SW480 (cell line): ENCODE results near the gene BSCL2.
"Not testable (repeated sequence)": the region's sequence is repeated elsewhere in the genome, so short reads cannot be mapped to it uniquely, and the experiment has no call there.

Source experiments
- DNase-seq: peaks from one replicate; pipeline ENCODE4 v3.0.0-alpha.2; 2016; ENCODE audit warnings: low spot score

BSCL2 gene

DNA sequence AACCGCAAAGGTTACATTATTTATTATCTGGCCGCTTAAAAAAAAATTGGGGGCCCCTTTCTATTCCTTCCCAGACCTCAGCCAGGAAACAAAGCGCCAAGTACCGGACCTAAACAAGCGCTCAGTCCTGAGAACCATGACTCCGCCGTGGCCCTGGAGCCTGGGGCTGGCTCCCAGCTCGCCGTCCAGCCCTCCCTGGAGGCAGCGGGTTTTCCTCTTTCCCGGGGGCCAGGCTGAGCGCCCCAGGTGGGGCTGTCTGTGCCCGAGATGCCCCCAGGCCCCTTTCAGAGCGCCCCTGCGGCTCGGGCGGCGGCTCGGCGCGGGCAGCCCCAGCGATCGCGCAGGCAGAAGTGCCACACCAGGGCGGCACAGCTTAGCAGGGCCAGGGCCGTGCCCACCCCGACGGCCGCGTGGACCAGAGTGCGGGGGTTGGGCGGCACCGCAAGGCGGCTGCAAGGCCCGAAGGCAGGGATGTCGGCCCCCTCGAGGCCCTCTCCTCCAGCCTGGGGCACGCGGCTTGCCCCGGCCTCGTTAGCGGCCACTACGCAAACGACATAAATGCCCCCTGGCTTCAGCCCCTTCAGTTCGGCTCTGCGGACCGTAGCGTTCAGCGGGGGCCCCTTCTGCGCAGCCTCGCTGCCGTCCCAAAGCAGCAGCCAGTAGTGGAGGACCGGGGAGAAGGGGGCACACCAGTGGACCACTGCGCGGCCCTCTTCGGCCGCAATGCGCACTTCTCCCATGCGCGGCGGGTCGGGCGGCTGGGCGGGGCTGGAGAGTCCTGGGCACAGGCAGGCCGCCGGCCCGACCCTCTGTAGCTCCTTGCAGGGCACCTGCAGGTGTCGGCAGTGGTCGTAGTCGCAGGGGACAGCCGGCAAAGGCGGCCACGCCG is 19.5 kb downstream of the BSCL2 start:
- DNase-seq = no peak

DNA sequence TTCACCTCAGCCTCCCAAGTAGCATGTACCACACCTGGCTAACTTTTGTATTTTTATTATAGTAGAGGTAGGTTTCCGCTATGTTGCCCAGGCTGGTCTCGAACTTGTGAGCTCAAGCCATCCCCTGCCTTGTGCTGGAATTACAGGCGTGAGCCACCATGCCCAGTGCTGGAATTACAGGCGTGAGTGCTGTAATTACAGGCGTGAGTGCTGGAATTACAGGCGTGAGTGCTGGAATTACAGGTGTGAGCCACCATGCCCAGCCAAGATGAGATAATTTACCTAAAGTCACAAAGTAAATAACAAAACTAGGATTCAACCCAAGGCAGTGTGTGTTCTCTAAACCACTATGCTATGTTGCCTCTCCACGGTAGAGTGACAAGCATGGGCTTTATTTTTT is 24.7 kb downstream of the BSCL2 start:
- no peak for DNase-seq

GRCh38 chr11:62680825-62681240 is 26.4 kb downstream of the BSCL2 start:
- DNase-seq = peak; percentile 75

- peak; percentile 91 for DNase-seq
Observed at GRCh38 chr11:62678770-62679696, 28.2 kb downstream of the BSCL2 start, which contains the start of gene UBXN1. Gene UBXN1, minus strand, starts transcription at chr11:62679073. Its CDS starts 150 bp downstream, at chr11:62678923.

DNA sequence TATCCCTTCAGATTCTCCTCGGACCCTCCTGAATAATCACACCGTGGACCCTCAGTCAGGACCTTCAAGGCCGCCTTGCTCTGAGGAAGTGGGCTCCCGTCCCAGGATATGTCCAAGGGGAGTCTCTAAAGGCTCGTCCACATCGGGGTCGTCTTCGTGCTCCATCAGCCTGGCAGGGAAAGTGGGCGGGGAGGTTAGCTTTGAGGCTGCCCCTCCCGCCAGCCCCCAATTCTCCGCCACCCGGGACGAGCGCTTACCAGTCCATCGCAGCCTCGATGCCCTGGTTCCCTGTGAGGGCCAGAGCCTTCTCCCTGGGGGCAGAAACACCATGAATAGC is 28.8 kb downstream of the BSCL2 start:
- DNase-seq = no peak

DNA sequence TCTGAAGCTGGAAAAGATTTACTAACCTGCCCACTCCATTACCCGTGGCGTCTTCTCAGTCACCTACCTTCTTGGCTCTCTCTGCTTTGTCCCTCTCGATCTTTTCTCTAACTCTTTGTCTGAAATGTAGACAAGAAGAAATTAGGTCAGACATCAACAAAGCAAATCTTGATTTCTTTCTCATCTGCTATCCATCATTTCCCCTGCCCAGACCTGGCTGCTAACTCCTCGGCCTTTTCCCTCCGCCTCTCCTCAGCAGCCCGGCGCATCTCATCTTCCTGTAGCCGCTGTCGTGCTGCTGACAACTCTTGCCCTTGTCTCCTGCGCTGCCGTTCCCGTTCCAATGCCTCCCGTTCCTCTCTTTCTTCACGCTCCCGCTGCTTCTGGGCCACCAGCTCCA is 29.5 kb downstream of the BSCL2 start:
- no peak for DNase-seq

DNA sequence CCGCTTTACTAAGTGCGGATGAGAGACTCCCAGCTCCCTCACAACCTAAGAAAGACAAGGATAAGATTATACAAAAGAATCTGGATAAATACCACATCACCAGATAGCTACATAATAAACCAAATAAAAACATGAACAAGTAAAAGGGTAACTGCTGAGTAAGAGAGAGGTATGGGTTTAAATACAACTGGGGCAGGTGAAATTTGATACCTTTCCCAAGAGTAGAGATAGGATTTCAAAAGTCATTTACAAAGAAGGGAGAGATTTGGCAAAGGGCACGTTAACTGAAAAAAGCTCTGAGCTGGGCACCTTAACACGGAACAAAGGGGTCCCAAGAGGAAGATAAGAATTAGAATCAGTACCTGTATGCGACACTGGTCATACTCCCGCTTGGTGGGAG is 30.1 kb downstream of the BSCL2 start:
- no peak for DNase-seq

GRCh38 chr11:62676698-62677097 is 30.5 kb downstream of the BSCL2 start:
- DNase-seq = no peak

DNA sequence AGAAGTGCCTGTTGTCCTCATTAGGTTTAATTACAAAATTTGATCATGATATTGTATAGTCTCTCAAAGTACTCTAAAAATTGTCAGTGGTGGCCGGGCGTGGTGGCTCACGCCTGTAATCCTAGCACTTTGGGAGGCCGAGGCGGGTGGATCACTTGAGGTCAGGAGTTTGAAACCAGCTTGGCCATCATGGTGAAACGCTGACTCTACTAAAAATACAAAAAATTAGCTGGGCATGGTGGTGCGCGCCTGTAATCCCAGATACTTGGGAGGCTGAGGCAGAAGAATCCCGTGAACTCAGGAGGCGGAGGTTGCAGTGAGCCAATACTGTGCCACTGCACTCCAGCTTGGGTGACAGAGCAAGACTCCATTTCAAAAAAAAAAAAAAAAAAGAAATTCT is 31.8 kb downstream of the BSCL2 start:
- not testable (repeated sequence) for DNase-seq

GRCh38 chr11:62673196-62673525 is 34.1 kb downstream of the BSCL2 start:
- no peak for DNase-seq

DNA sequence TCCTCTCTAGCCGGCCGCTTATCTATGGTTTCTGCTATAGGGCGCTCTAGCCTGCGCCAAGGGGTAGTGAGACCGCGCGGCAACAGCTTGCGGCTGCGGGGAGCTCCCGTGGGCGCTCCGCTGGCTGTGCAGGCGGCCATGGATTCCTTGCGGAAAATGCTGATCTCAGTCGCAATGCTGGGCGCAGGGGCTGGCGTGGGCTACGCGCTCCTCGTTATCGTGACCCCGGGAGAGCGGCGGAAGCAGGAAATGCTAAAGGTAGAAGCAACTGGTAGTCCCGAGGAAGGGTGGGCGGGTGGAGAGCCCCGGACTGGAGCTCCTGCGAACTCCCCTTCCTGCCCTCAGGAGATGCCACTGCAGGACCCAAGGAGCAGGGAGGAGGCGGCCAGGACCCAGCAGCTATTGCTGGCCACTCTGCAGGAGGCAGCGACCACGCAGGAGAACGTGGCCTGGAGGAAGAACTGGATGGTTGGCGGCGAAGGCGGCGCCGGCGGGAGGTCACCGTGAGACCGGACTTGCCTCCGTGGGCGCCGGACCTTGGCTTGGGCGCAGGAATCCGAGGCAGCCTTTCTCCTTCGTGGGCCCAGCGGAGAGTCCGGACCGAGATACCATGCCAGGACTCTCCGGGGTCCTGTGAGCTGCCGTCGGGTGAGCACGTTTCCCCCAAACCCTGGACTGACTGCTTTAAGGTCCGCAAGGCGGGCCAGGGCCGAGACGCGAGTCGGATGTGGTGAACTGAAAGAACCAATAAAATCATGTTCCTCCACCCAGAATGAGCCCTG is 35.4 kb downstream of the BSCL2 start, which contains the start of the genes LBHD1 and UQCC3:
LBHD1 (minus strand) TSS at position 660 of the 782 bp plus-strand sequence. CDS start 2,236 bp downstream, outside the sequence.
UQCC3 (plus strand) TSS at position 66 of the 782 bp plus-strand sequence; CDS start at position 139, 73 bp downstream.
- DNase-seq = peak; percentile 94

- DNase-seq = peak; percentile 74
Observed at GRCh38 chr11:62671236-62671607, 36.0 kb downstream of the BSCL2 start.

GRCh38 chr11:62669420-62670161 is 37.6 kb downstream of the BSCL2 start:
- no peak for DNase-seq

DNA sequence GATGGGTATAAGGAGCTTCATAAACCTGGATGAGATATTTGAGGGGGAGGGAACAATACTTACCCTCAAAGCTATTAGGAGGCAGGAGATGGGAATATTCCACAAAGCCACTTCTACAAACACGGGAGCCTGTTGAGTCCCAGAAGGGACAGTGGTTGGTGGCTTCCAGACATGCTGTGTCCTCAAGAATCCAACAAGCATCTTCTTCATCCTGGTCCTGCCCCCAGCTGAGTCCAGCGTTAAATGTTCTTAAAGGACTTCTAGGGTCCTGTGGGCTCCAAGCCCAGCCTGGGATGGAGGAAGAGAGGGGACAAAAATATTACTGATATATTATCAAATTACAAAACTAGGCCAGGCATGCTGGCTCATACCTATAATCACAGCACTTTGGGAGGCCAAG is 39.8 kb downstream of the BSCL2 start:
- no peak for DNase-seq

DNA sequence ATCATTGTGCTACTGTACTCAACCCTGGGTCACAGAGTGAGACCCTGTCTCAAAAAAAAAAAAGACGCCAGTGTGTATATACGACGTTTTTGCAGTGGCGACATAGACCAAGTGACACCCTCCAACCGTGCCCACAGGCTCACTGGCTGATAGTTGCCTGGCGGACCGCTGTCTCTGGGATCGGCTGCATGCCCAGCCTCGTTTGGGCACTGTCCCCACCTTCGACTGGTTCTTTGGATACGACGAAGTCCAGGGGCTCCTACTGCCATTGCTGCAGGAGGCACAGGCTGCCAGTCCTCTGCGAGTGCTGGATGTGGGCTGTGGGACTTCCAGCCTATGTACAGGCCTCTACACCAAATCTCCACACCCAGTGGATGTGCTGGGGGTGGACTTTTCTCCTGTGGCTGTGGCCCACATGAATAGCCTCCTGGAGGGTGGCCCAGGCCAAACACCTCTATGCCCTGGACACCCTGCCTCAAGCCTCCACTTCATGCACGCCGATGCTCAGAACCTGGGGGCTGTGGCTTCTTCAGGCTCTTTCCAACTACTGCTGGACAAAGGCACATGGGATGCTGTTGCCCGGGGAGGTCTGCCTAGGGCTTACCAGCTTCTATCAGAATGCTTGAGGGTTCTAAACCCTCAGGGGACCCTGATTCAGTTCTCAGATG is 40.8 kb downstream of the BSCL2 start:
- no peak for DNase-seq

DNA sequence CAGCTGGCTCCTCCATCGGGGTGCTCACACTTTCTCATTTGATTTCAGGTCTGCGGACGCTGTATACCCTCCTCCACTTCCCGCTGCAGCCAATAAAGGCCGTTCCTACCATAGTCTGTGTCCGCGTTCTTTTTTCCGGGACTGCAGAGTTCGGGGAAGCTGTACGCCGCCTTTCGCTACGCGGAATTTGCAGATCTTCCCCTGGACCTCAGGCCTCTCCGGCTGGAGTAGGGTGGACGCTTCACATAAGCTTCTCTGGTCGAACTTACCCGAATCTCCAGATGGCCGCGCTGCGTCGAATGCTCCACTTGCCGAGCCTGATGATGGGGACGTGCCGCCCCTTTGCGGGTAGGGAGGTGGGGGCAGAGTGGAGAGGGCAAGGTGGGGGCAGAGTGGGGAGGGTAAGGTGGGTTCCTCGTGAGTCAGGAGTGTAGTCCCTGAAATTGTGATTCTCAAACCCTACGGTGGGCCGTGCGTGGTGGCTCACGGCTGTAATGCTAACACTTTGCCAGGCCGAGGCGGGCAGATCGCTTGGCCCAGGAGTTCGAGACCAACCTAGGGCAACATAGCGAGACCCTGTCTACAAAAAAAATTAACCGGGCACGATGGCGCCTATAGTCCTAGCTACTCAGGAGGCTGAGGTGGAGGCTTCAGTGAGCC is 41.5 kb downstream of the BSCL2 start:
- DNase-seq = peak; percentile 53

GRCh38 chr11:62665075-62665598 is 42.1 kb downstream of the BSCL2 start, which contains the start of the genes C11orf98 and CSKMT:
Gene C11orf98, minus strand, starts transcription at chr11:62665210. Its CDS starts 41 bp downstream, at chr11:62665169.
Gene CSKMT, plus strand, starts transcription at chr11:62665312. Its CDS starts 568 bp downstream, at chr11:62665880.
- DNase-seq = peak; percentile 92

DNA sequence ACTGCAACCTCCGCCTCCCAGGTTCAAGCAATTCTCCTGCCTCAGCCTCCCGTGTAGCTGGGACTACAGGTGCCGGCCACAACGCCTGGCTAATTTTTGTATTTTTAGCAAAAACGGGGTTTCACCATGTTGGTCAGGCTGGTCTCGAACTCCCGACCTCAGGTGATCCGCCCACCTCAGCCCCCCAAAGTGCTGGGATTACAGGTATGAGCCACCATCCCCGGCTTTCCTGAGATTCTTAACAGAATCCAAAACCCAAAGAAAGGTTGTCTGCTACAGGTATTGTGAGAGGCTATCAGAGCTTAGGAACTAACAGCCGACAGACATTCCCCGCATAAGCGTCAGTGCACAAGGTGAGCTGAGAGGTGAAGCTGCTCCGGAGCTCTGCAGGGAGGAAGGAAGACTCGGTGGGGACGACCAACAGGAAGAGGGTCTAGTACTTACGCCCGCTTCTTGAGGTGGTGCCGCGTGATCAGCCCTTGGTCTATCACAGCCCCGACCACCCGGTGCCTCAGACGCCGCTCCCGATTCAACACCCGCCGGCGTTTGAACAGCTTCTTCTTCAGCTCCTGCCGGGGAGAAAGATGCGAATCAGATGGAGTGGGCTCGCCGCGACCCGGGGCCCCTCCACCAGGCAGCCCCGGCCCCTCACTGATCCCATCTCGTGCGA is 42.7 kb downstream of the BSCL2 start:
- peak; percentile 78 for DNase-seq

DNA sequence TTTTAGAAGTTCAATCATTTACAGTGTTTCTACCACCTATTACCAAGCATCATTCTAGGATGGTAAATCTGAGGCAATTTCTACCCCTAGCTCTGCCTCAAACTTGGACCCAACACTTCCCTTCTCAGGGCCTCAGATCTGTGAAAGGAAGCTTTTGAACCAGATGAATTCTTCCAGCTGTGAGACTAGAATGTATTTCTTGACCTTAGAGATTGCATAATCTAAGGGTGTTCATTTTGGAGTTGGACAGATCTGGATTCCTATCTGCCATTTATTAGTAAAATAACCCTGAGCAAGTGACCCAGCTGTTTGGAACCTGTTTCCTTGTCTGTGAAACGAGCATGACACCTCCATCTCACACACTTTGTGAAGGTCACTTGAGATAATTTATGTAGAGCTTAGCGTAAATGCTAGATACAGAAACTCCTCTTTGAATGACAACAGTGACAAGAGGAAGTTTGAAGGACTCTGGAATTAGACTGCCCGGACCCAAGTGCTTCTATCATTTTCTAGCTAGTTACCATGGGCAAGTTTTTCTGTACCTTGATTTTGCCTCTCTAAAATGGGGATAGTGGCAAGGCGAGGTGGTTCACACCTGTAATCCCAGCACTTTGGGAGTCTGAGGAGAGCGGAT is 50.3 kb downstream of the BSCL2 start:
- no peak for DNase-seq
